ENCODE measurements around the gene GOT1. TPM values are rescaled to one million over a fixed set of nuclear protein-coding genes. Genes with fewer than 3 reads are reported as not detected.

The GOT1 gene
- total RNA-seq, 2 experiments from 2014 or later = 62.6 to 67.3 TPM

DNA sequence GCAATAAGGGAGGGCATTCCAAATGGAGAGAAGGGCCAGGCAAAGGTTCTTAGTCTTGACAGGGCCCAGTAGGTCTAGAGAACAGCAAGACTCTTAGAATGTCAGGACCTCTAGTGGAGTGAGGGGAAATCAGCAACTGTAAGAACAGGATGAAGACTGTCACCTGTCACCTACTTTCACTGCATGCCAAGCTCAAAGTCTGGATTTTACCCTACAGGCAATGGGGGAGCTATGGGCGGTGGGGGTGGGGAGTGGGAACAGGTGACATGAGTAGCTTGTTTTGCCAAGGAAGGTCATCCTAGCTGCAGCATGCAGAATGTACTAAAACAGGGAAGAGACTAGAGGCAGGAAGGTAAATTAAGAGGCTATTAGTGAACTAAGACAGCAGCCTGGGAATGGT, 18.3 kb downstream of the GOT1 start:
- Mint-ChIP-seq H3K36me3 (ENCODE audit: low read depth) (peaks cover 26% of the 10 kb centered on the region), H3K9me3 (no peaks in the 10 kb centered on the region), H3K27me3 (ENCODE audit: low read depth) (no peaks in the 10 kb centered on the region), H3K4me3 (no peak overlapping the region), H3K4me1 (ENCODE audit: low read depth) (peaks cover 2% of the 10 kb centered on the region), H3K27ac (no peak overlapping the region)
- CTCF ChIA-PET = interaction anchor here (0.6 to 1.0 kb wide), 3 partner anchors 11 to 149 kb away, joined by 3 to 5 read pairs (median 3); no protein-coding TSS in a partner anchor
- intact Hi-C loops (cut with micrococcal nuclease) = no loop called here
- no peak for DNase-seq

DNA sequence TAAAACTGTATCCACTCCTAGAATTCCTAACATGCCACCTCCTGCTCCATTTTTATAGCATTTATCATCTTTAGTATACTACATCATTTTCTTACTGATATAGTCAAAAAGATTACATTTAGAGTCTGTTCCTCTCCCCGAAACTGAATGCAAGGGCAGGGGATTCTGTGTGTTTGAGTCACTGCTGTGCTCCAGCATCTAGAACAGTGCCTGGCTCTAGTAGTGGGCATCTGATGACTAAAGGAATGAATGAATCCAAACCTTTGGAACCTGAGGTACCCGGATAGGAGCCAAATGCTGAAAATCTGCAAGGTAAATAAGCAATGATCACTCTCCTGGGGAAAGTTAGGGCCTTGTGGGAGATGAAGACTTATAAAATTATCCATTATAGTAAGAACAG, 18.9 kb downstream of the GOT1 start:
- intact Hi-C loops (cut with micrococcal nuclease) = no loop called here
- no peak overlapping the region for H3K27ac Mint-ChIP-seq
- no peak for DNase-seq
- H3K9me3 Mint-ChIP-seq = no peaks in the 10 kb centered on the region
- peaks cover 29% of the 10 kb centered on the region for H3K36me3 Mint-ChIP-seq (ENCODE audit: low read depth)
- H3K27me3 Mint-ChIP-seq (ENCODE audit: low read depth) = no peaks in the 10 kb centered on the region
- H3K4me1 Mint-ChIP-seq (ENCODE audit: low read depth) = peaks cover 2% of the 10 kb centered on the region
- CTCF ChIA-PET = interaction anchor here (0.6 to 1.0 kb wide), 2 partner anchors 12 to 29 kb away, joined by 3 to 5 read pairs; no protein-coding TSS in a partner anchor
- H3K4me3 Mint-ChIP-seq = no peak overlapping the region

DNA sequence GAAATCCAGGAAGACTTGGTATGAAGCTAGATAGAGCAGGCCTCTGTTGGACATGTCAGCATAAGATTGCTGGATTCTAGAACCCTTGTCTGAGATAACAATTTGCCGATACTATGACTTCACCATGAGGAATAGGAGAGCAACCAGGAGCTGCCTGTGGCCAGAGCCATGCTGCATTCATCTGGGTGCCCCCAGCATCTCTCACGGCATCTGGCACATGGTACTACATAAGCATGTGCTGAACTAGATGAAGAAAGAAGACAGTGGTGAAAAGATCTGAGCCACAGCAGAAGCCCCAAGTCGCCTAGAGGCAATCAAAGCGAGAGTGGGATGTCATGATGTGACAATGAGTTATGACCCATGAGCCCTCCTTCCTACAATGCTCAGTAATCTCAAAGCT, 19.5 kb downstream of the GOT1 start:
- Mint-ChIP-seq H3K4me1 (ENCODE audit: low read depth) (no peaks in the 10 kb centered on the region), H3K27ac (no peak overlapping the region), H3K4me3 (no peak overlapping the region), H3K27me3 (ENCODE audit: low read depth) (no peaks in the 10 kb centered on the region), H3K9me3 (no peaks in the 10 kb centered on the region), H3K36me3 (ENCODE audit: low read depth) (peaks cover 28% of the 10 kb centered on the region)
- intact Hi-C loops (cut with micrococcal nuclease) = no loop called here
- no peak for DNase-seq
- CTCF ChIA-PET = no interaction called here

DNA sequence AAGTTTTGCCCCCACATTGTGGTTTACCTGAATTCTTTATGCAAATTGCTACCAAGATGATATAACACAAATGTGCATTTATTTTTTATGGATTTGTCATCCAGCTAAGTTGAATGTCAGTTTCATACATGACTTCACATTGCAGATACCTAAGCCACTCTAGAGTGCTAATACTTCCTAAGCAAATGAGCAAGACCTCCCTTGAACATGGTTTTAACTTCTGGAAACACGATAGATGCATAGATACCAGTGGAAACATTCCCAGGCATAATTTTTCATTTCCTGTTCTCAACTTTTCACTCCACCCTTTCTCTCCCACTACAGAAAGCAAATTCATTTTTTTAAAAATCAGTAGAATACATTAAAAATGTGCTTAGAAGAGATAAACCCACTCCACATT, 20.3 kb downstream of the GOT1 start:
- H3K36me3 Mint-ChIP-seq (ENCODE audit: low read depth) = peaks cover 24% of the 10 kb centered on the region
- intact Hi-C loops (cut with micrococcal nuclease) = no loop called here
- CTCF ChIA-PET = interaction anchor here (0.6 kb wide), 1 partner anchor 193 kb away, joined by 6 read pairs; no protein-coding TSS in a partner anchor
- H3K4me1 Mint-ChIP-seq (ENCODE audit: low read depth) = no peaks in the 10 kb centered on the region
- no peak overlapping the region for H3K27ac Mint-ChIP-seq
- DNase-seq = no peak
- no peaks in the 10 kb centered on the region for H3K27me3 Mint-ChIP-seq (ENCODE audit: low read depth)
- no peaks in the 10 kb centered on the region for H3K9me3 Mint-ChIP-seq
- H3K4me3 Mint-ChIP-seq = no peak overlapping the region

DNA sequence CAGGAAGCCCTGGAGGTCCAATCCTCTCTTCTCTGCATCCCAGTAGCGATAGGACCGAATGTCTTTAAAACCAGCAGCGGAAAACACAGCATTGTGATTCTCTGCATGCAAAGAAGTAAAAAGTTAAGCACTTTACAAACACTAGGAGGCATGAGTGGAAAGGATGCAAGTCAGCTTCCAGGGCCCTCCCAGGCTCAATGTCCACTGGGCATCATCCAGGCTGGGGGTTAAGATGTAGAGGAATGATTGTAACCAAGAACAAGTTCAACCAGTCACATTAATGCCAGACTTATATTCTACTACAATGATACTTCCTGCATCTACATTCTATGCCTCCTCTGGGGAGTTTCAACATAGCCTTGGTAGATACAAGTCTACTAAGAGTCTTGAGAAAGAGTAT, 24.3 kb downstream of the GOT1 start:
- no peak overlapping the region for H3K4me3 Mint-ChIP-seq
- H3K27me3 Mint-ChIP-seq (ENCODE audit: low read depth) = no peaks in the 10 kb centered on the region
- peaks cover 39% of the 10 kb centered on the region for H3K36me3 Mint-ChIP-seq (ENCODE audit: low read depth)
- CTCF ChIA-PET = no interaction called here
- no peak for DNase-seq
- H3K27ac Mint-ChIP-seq = no peak overlapping the region
- intact Hi-C loops (cut with micrococcal nuclease) = no loop called here
- H3K4me1 Mint-ChIP-seq (ENCODE audit: low read depth) = no peaks in the 10 kb centered on the region
- no peaks in the 10 kb centered on the region for H3K9me3 Mint-ChIP-seq

DNA sequence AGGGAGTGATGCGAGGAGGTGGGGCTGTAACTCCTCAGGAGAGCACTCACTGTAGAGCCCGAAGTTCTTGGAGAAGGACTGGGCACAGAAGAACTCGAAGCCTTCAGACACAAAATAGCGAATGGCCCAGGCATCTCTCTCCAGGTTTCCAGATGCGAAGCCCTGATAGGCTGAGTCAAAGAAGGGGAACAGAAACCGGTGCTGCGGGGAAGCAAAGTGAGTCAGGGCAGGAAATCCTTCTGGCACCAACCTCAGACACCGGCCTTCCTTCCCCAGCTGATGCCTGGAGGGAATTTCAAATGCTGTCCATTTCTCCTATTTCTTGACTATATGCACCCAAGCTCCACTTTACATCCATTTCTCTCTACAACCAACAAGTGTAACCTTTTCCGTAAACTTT, 26.8 kb downstream of the GOT1 start:
- intact Hi-C loops (cut with micrococcal nuclease) = no loop called here
- H3K27ac Mint-ChIP-seq = no peak overlapping the region
- H3K4me3 Mint-ChIP-seq = no peak overlapping the region
- H3K9me3 Mint-ChIP-seq = no peaks in the 10 kb centered on the region
- peaks cover 40% of the 10 kb centered on the region for H3K36me3 Mint-ChIP-seq (ENCODE audit: low read depth)
- H3K27me3 Mint-ChIP-seq (ENCODE audit: low read depth) = no peaks in the 10 kb centered on the region
- CTCF ChIA-PET = interaction anchor here (1.2 kb wide), 1 partner anchor 33 kb away, joined by 7 read pairs; no protein-coding TSS in a partner anchor
- no peaks in the 10 kb centered on the region for H3K4me1 Mint-ChIP-seq (ENCODE audit: low read depth)
- no peak for DNase-seq

DNA sequence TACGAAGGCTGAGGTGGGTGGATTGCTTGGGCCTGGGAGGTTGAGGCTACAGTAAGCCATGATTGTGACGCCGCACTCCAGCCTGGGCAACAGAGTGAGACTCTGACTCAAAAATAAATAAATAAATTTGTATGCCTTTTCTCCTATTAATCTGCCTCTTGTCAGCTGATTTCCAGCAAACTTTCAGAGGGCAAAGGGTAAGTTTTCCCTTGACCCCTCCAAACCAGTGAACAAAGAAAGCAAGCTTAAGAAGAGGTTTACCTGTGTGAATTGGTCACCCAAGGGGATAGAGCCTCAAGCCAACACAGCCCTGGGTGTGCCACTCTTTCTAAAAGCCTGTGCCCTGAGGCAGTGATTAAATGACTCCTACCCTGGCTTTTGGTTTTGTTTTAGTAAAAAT, 30.8 kb downstream of the GOT1 start:
- Mint-ChIP-seq H3K27ac (no peak overlapping the region), H3K4me3 (no peak overlapping the region), H3K9me3 (no peaks in the 10 kb centered on the region), H3K4me1 (ENCODE audit: low read depth) (no peaks in the 10 kb centered on the region), H3K36me3 (ENCODE audit: low read depth) (peaks cover 28% of the 10 kb centered on the region), H3K27me3 (ENCODE audit: low read depth) (no peaks in the 10 kb centered on the region)
- no peak for DNase-seq
- CTCF ChIA-PET = interaction anchor here (0.6 kb wide), 1 partner anchor 1615 kb away, joined by 4 read pairs; no protein-coding TSS in a partner anchor
- intact Hi-C loops (cut with micrococcal nuclease) = no loop called here

DNA sequence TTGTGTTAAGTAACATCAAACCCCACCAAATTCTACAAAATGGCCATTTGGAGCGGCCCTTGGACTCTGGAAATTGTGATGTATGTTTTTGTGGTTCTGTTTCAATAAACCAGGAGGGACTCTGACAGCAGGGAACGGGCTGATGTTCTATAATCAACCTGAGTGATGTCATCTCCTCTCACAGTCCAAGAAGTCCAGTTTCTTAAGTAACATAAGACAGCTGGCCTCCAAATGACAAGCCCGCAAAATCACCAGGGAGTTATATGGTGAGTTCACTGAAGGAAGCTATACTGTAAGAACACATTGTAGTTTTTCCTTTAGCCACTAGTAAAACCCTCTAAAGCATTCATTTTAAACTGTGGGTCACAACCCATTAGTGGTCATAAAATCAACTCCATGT, 34.0 kb downstream of the GOT1 start:
- CTCF ChIA-PET = no interaction called here
- no peak for DNase-seq
- peaks cover 11% of the 10 kb centered on the region for H3K36me3 Mint-ChIP-seq (ENCODE audit: low read depth)
- H3K27me3 Mint-ChIP-seq (ENCODE audit: low read depth) = no peaks in the 10 kb centered on the region
- H3K9me3 Mint-ChIP-seq = no peaks in the 10 kb centered on the region
- H3K4me3 Mint-ChIP-seq = no peak overlapping the region
- H3K4me1 Mint-ChIP-seq (ENCODE audit: low read depth) = peaks cover 3% of the 10 kb centered on the region
- H3K27ac Mint-ChIP-seq = no peak overlapping the region
- intact Hi-C loops (cut with micrococcal nuclease) = no loop called here

DNA sequence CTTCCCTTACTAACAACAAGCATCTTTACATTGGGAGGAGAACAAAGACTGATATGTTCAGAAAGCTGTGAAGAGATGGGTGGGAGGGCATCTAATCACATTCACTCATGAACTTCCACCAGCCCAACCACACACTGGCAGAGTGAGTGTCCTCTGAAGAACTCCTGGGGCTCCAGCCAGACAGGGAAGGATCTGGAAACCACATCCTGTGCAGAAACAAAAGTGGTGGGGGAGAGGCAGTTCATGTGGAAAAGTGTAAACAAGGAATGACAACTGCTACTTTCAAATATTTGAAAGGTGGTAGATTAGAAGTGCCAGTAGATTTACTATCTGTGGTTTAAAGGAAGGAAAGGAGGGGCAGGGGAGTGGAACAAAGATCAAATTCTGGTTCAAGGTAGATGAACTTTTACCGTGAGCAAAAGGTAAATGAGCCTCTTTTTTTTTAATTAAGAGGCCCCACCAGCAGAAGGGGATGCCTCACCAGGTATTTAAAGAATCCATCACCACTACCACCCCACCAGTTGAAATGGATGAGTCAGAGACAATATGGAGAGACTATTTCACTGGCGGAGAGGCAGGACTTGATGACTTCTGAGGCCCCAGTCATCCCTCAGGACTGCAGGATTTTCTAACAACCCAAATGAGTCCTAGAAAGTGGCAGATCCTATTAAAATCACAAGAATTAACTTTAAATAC, 34.5 kb downstream of the GOT1 start:
- intact Hi-C loops (cut with micrococcal nuclease) = no loop called here
- Mint-ChIP-seq H3K27me3 (ENCODE audit: low read depth) (no peaks in the 10 kb centered on the region), H3K4me3 (no peak overlapping the region), H3K36me3 (ENCODE audit: low read depth) (peaks cover 9% of the 10 kb centered on the region), H3K9me3 (no peaks in the 10 kb centered on the region), H3K4me1 (ENCODE audit: low read depth) (peaks cover 3% of the 10 kb centered on the region), H3K27ac (no peak overlapping the region)
- DNase-seq = no peak
- CTCF ChIA-PET = no interaction called here

DNA sequence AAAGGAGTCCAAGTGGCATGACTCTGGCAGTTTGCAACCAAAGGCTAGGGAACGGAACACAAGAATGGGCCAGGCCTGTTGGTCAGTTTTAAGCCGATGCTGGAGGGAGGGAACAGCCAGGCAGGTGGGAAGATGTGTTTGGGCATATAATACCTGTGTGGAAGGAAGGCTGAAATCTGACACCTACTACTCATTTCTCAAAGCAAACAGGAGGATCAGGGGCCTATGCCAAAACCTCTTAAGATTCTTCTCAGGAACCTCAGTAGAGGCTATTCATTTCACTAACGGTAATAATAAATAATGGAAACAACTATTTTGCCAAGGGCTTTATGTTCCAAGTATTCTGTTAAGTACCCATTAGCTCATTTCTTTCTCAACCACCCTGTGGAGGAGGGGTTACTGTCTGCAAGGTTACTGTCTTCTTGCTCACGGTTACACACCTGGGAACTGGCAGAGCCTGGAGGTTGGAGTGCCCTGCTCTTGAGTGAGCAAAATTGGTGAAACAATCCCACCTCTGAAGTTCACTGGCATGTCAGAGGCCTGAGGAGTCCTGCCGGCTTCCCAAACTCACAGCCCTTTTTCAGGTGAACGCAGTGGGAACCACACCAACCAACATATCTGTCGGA, 35.5 kb downstream of the GOT1 start:
- H3K27me3 Mint-ChIP-seq (ENCODE audit: low read depth) = no peaks in the 10 kb centered on the region
- CTCF ChIA-PET = no interaction called here
- intact Hi-C loops (cut with micrococcal nuclease) = loop anchor here (5.0 kb wide), 1 partner anchor 652 kb away; no protein-coding TSS in a partner anchor
- H3K9me3 Mint-ChIP-seq = no peaks in the 10 kb centered on the region
- H3K36me3 Mint-ChIP-seq (ENCODE audit: low read depth) = peaks cover 9% of the 10 kb centered on the region
- DNase-seq = no peak
- peaks cover 3% of the 10 kb centered on the region for H3K4me1 Mint-ChIP-seq (ENCODE audit: low read depth)
- no peak overlapping the region for H3K4me3 Mint-ChIP-seq
- H3K27ac Mint-ChIP-seq = no peak overlapping the region

DNA sequence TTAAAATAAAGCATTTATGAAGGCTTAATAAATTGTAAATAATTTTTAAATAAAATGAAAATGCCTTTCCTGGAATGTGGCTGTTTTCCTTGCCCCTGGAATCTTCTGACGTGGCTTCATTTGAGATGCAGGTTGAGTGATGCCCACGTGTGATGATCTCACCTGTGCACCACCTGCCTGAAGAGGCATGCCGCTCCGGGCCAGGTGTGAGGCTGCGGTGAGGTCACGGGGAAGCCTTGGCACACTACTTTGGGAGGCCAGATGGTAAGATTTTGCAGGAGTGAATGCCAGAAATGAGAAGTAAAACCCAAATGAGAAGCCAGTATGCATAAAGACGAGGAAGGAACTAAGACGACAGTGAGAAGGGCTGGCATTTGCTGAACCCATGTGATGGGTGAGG, 36.2 kb downstream of the GOT1 start:
- peaks cover 9% of the 10 kb centered on the region for H3K36me3 Mint-ChIP-seq (ENCODE audit: low read depth)
- H3K27me3 Mint-ChIP-seq (ENCODE audit: low read depth) = no peaks in the 10 kb centered on the region
- H3K4me3 Mint-ChIP-seq = no peak overlapping the region
- intact Hi-C loops (cut with micrococcal nuclease) = loop anchor here (5.0 kb wide), 1 partner anchor 653 kb away; no protein-coding TSS in a partner anchor
- DNase-seq = no peak
- H3K9me3 Mint-ChIP-seq = no peaks in the 10 kb centered on the region
- H3K27ac Mint-ChIP-seq = no peak overlapping the region
- CTCF ChIA-PET = no interaction called here
- peaks cover 3% of the 10 kb centered on the region for H3K4me1 Mint-ChIP-seq (ENCODE audit: low read depth)

DNA sequence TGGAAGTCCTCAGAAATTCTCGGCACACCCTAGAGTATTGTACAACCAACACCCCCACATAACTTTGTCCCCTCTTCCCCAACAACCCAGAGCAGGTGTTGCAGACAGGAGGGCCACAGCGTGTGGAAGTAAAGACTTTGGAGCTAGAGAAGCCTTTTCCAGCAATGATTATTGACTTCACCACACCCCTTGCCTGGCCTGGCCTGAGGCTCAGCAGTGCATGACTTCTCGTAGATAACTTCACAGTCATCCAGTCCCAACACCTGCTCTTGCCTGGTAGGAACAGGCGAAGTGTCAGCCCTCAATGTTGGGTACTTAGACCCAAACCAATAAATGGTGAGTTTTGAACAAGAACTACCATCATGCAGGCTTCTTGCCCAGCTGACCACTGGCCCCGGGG, 36.7 kb downstream of the GOT1 start:
- Mint-ChIP-seq H3K27me3 (ENCODE audit: low read depth) (no peaks in the 10 kb centered on the region), H3K9me3 (no peaks in the 10 kb centered on the region), H3K36me3 (ENCODE audit: low read depth) (peaks cover 7% of the 10 kb centered on the region), H3K27ac (no peak overlapping the region), H3K4me1 (ENCODE audit: low read depth) (peaks cover 3% of the 10 kb centered on the region), H3K4me3 (no peak overlapping the region)
- no peak for DNase-seq
- CTCF ChIA-PET = interaction anchor here (1.1 to 2.6 kb wide), 4 partner anchors 42 to 167 kb away, joined by 3 to 11 read pairs (median 4); no protein-coding TSS in a partner anchor
- intact Hi-C loops (cut with micrococcal nuclease) = loop anchor here (2.0 to 5.0 kb wide), 2 partner anchors 165 to 654 kb away; no protein-coding TSS in a partner anchor
